Nephron progenitor cell (in vitro differentiated cells): ENCODE measurements around the gene NNMT.

Experiments used
- DNase-seq: peaks from one replicate; pipeline ENCODE4 v3.0.0; 2021
- H3K27ac Mint-ChIP-seq: 2 replicates; pipeline ENCODE4 v1.8.0; 2021; ENCODE audit warnings: mild to moderate bottlenecking, moderate library complexity, mixed read lengths
- H3K27me3 Mint-ChIP-seq: 2 replicates; pipeline ENCODE4 v1.8.0; 2021; ENCODE audit warnings: mild to moderate bottlenecking, low read depth, mixed read lengths; ENCODE audit not compliant: poor library complexity
- H3K36me3 Mint-ChIP-seq: 2 replicates; pipeline ENCODE4 v1.8.0; 2021; ENCODE audit warnings: low read depth, mixed read lengths
- H3K4me1 Mint-ChIP-seq: 2 replicates; pipeline ENCODE4 v1.8.0; 2021; ENCODE audit warnings: mixed read lengths
- H3K4me3 Mint-ChIP-seq: 2 replicates; pipeline ENCODE4 v1.8.0; 2021; ENCODE audit warnings: mild to moderate bottlenecking, moderate library complexity, mixed read lengths
- H3K9me3 Mint-ChIP-seq: 2 replicates; pipeline ENCODE4 v1.8.0; 2021; ENCODE audit warnings: mild to moderate bottlenecking, moderate library complexity, mixed read lengths
- TF ChIP-seq, protein P1 (sequence below): fragments of 200-600 bp; sonication (generic); IDR thresholded peaks from 2 replicates; pipeline ENCODE4 v1.5.0; 2021; ENCODE audit warnings: antibody characterized with exemption

The NNMT gene

DNA sequence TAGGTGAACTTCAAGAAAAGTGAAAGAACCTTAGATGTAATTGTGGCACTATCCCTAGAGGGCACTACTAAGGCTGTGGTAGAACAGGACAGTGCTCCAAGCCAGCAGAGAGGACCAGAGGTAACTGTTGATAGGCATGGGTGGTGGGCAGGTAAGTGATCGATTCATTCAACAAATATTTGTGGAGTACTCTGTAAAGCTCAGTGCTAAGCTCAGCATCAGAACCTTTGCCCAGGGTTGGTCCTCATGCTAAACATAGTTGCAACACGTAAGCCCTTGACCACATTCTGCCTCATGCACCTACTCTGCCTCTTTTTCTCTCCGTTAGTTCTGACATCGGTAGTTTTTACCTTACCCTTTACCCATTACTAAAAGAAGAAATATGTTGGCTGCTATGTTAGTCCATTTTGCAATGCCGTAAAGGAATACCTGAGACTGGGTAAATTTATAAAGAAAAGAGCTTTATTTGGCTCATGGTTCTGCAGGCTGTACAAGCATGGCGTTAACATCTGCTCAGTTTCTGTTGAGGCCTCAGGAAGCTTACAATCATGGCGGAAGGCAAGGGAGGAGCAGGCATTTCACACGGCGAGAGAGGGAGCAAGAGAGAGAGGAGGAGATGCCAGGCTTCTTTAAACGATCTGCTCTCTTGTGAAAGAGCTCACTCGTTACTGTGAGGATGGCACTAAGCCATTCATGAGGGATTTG, 18.4 kb upstream of the NNMT start:
- H3K4me3 Mint-ChIP-seq, result no peak overlapping the region

DNA sequence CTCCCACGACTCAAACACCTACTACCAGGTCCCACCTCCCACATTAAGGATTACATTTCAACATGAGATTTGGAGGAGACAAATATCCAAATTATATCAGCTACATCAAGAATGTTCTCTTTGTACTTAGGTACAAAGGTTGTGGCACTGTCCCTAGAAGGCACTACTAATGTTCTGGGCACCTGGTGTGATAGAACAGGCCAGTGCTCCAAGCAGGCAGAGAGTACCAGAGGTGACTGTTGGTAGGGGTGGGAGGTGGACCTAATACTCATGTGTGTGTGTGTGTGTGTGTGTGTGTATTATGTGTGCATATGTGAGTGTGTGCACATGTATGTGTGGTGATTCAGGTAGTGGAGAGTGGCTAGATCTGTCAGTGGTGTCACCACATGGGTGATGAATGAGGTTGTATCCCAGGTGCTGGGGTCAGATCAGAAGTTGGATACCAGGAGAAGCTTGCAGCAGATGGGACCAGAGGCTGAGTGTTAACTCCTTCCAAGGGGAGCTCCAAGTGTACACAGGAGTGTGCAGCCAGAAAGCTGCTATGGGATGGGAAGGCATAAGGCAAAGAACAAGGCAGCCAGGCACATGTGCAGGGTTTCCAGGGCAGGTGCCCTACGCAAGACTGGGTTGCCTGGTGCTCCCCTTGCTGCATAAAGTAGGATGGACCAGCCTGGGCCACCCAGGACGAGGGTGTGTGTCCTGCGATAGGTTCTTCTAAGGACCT, 17.7 kb upstream of the NNMT start:
- no peaks in the 10 kb centered on the region for H3K9me3 Mint-ChIP-seq
- H3K27ac Mint-ChIP-seq, result no peak overlapping the region
- H3K27me3 Mint-ChIP-seq, result peaks cover 18% of the 10 kb centered on the region
- TF ChIP-seq, protein P1, sequence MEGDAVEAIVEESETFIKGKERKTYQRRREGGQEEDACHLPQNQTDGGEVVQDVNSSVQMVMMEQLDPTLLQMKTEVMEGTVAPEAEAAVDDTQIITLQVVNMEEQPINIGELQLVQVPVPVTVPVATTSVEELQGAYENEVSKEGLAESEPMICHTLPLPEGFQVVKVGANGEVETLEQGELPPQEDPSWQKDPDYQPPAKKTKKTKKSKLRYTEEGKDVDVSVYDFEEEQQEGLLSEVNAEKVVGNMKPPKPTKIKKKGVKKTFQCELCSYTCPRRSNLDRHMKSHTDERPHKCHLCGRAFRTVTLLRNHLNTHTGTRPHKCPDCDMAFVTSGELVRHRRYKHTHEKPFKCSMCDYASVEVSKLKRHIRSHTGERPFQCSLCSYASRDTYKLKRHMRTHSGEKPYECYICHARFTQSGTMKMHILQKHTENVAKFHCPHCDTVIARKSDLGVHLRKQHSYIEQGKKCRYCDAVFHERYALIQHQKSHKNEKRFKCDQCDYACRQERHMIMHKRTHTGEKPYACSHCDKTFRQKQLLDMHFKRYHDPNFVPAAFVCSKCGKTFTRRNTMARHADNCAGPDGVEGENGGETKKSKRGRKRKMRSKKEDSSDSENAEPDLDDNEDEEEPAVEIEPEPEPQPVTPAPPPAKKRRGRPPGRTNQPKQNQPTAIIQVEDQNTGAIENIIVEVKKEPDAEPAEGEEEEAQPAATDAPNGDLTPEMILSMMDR, result no peak
- H3K4me3 Mint-ChIP-seq, result no peak overlapping the region
- DNase-seq, result no peak
- peaks cover 14% of the 10 kb centered on the region for H3K4me1 Mint-ChIP-seq
- no peaks in the 10 kb centered on the region for H3K36me3 Mint-ChIP-seq

More for the DNA sequence above, 18.4 kb upstream of the NNMT start:
- no peak overlapping the region for H3K27ac Mint-ChIP-seq
- peaks cover 23% of the 10 kb centered on the region for H3K27me3 Mint-ChIP-seq
- peaks cover 14% of the 10 kb centered on the region for H3K4me1 Mint-ChIP-seq
- TF ChIP-seq, protein P1, result no peak
- H3K9me3 Mint-ChIP-seq, result no peaks in the 10 kb centered on the region
- H3K36me3 Mint-ChIP-seq, result no peaks in the 10 kb centered on the region
- no peak for DNase-seq

DNA sequence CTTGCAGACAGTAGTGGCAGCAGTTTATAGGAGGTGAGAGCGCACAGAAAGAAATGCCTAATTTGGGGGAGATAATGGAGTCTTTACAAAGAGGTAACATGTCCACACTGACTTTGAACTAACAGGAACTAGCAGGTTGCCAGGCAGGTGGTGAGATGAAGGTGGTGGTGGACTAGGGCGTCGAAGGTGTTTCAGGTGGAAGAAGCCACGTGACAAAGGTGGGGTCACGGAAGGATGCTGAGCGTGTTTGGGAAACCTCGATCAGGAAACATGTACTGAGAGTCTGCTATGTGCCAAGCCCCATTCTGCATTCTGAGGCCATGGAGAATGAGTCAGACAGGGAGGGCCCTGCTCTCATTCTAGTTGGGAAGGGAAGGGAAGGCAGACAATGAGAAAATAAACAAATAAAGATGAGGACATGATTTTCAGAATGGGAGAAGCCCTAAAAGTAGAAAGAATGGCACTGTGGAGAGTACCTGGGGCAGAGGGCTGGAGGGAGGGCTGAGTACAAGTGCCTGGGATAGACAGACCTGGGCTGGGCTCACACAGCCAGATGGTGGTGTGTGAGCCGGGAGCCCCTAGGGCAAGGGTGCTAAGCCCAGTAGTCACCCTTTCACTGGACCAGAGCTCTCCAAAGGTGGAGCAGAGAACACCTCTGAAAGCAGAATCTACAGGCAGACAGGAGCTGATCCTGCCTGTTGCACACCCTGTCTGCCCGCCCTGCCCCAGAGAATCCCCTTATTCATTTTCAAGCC, 16.2 kb upstream of the NNMT start:
- TF ChIP-seq, protein P1, result no peak
- H3K36me3 Mint-ChIP-seq, result no peaks in the 10 kb centered on the region
- DNase-seq, result no peak
- H3K9me3 Mint-ChIP-seq, result no peaks in the 10 kb centered on the region
- H3K27me3 Mint-ChIP-seq, result peaks cover 18% of the 10 kb centered on the region
- no peak overlapping the region for H3K27ac Mint-ChIP-seq
- H3K4me3 Mint-ChIP-seq, result no peak overlapping the region
- peaks cover 19% of the 10 kb centered on the region for H3K4me1 Mint-ChIP-seq

DNA sequence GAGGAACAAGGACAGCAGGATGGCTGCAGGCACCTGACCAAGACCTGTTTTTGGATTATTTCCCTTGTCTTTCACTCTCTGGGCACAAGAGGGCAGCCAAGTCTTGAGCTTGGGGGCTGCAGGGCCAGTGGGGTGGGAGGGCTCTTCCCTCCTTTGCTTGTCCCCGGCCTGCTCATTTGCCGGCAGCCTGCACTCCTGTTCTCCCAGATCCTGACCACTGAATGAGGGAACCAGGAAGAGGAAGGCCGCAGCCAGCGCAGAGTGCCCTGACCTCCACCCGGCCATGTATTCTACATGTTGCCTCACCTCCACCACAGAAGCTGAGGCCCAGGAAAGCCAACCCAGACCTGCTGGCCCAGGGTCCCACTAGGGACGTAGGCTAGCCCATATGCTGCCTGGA, 15.5 kb upstream of the NNMT start:
- Mint-ChIP-seq H3K36me3 (no peaks in the 10 kb centered on the region), H3K4me1 (peaks cover 23% of the 10 kb centered on the region), H3K27me3 (peaks cover 18% of the 10 kb centered on the region), H3K4me3 (no peak overlapping the region), H3K9me3 (no peaks in the 10 kb centered on the region), H3K27ac (no peak overlapping the region)
- TF ChIP-seq, protein P1, result peak; percentile 79
- peak; percentile 75 for DNase-seq

DNA sequence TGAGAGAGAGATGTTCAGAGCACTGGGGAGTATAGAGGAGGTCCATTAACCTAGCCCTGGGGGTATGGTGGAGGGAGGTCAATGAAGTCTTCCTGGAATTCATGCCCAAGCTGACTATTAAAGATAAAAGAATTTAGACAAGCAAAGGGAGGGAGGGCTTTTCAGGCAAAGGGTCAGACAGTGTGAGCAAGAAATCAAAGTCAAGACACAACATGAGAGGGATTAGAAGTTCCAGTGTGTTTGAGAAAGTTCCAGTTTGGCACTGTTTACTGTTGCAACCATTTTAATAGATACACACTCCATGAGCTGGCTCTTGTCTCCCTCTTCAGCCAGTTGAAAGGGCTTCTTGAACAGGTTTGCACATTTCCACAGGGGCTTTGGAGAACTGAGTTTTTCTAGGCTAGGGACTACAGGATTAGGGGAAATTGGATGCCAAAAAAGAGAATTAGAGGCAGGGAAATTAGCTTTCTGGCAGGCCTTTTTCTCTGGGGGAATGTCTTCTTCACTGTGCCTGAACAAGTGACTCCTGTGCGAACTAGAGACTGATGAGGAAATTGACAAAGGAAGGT, 14.7 kb upstream of the NNMT start:
- Mint-ChIP-seq H3K27ac (no peak overlapping the region), H3K4me1 (peaks cover 29% of the 10 kb centered on the region), H3K36me3 (no peaks in the 10 kb centered on the region), H3K27me3 (peaks cover 16% of the 10 kb centered on the region), H3K4me3 (no peak overlapping the region), H3K9me3 (no peaks in the 10 kb centered on the region)
- DNase-seq, result no peak
- TF ChIP-seq, protein P1, result no peak
